ENCODE data around the gene EIPR1. TPM values are rescaled to one million over a fixed set of nuclear protein-coding genes. Genes with fewer than 3 reads are reported as not detected.

EIPR1 gene
- total and polyA plus RNA-seq, 2 donors from 2014 or later, result 28.2 to 37.8 TPM

GRCh38 chr2:3243804-3244203 lies 133.8 kb downstream of the EIPR1 start:
- Histone ChIP-seq H3K9me3 (ENCODE audit: control insufficient read depth in 2 of 3, insufficient read depth in 1 of 3, low read length in 3 of 3) (peaks cover 0 to under 1% (median 0%) of the 10 kb centered on the region in 3 donors), H3K36me3 (ENCODE audit: control insufficient read depth in 2 of 3, insufficient read depth in 3 of 3, low read length in 3 of 3) (peaks cover 0 to 2% (median 0%) of the 10 kb centered on the region in 3 donors), H3K4me1 (ENCODE audit: control insufficient read depth in 2 of 3, insufficient read depth in 2 of 3, low read depth in 1 of 3, low read length in 3 of 3) (peaks cover 0 to 3% (median 0%) of the 10 kb centered on the region in 3 donors), H3K9ac (ENCODE audit: low read length in 3 of 3) (no peak overlapping the region), H3K27me3 (ENCODE audit: control insufficient read depth, insufficient read depth, low read length) (no peaks in the 10 kb centered on the region), H3K27ac (ENCODE audit: low read depth in 2 of 2, low read length in 2 of 2) (no peak overlapping the region), H3K4me3 (ENCODE audit: low read length in 3 of 3) (no peak overlapping the region)
- no peak for TF ChIP-seq CTCF (IDR thresholded peaks at IDR 0.05; ENCODE audit: borderline replicate concordance, extremely low read depth, insufficient read depth)
- FAIRE-seq (no peak), DNase-seq (no peak)
- intact Hi-C loops (cut with DNase I), result no loop called here

GRCh38 chr2:3242747-3243369 lies 134.8 kb downstream of the EIPR1 start:
- H3K4me1 ChIP-seq (ENCODE audit: control insufficient read depth in 2 of 3, insufficient read depth in 2 of 3, low read depth in 1 of 3, low read length in 3 of 3), result peaks cover 0 to 3% (median 0%) of the 10 kb centered on the region in 3 donors
- no peak overlapping the region for H3K27ac ChIP-seq (ENCODE audit: low read depth in 2 of 2, low read length in 2 of 2)
- DNase-seq (no peak), FAIRE-seq (no peak)
- no peak overlapping the region for H3K9ac ChIP-seq (ENCODE audit: low read length in 3 of 3)
- H3K9me3 ChIP-seq (ENCODE audit: control insufficient read depth in 2 of 3, insufficient read depth in 1 of 3, low read length in 3 of 3), result no peaks in the 10 kb centered on the region
- intact Hi-C loops (cut with DNase I), result no loop called here
- no peaks in the 10 kb centered on the region for H3K27me3 ChIP-seq (ENCODE audit: control insufficient read depth, insufficient read depth, low read length)
- TF ChIP-seq CTCF (IDR thresholded peaks at IDR 0.05; ENCODE audit: borderline replicate concordance, extremely low read depth, insufficient read depth), result no peak
- H3K4me3 ChIP-seq (ENCODE audit: low read length in 3 of 3), result no peak overlapping the region
- H3K36me3 ChIP-seq (ENCODE audit: control insufficient read depth in 2 of 3, insufficient read depth in 3 of 3, low read length in 3 of 3), result peaks cover 0 to 2% (median 0%) of the 10 kb centered on the region in 3 donors

GRCh38 chr2:3241971-3242746 lies 135.5 kb downstream of the EIPR1 start:
- no peak for DNase-seq
- FAIRE-seq, result no peak
- Histone ChIP-seq H3K9me3 (ENCODE audit: control insufficient read depth in 2 of 3, insufficient read depth in 1 of 3, low read length in 3 of 3) (no peaks in the 10 kb centered on the region), H3K4me1 (ENCODE audit: control insufficient read depth in 2 of 3, insufficient read depth in 2 of 3, low read depth in 1 of 3, low read length in 3 of 3) (peaks cover 0 to 3% (median 0%) of the 10 kb centered on the region in 3 donors), H3K4me3 (ENCODE audit: low read length in 3 of 3) (no peak overlapping the region), H3K36me3 (ENCODE audit: control insufficient read depth in 2 of 3, insufficient read depth in 3 of 3, low read length in 3 of 3) (peaks cover 0 to 2% (median 0%) of the 10 kb centered on the region in 3 donors), H3K9ac (ENCODE audit: low read length in 3 of 3) (no peak overlapping the region), H3K27ac (ENCODE audit: low read depth in 2 of 2, low read length in 2 of 2) (no peak overlapping the region), H3K27me3 (ENCODE audit: control insufficient read depth, insufficient read depth, low read length) (no peaks in the 10 kb centered on the region)
- TF ChIP-seq CTCF (IDR thresholded peaks at IDR 0.05; ENCODE audit: borderline replicate concordance, extremely low read depth, insufficient read depth), result no peak
- intact Hi-C loops (cut with DNase I), result no loop called here

Measured in kidney (tissue), 14 donors.